Thyroid gland (tissue), 4 donors: ENCODE measurements around the gene RCAN2.

ENCODE experiments used
- POLR2A ChIP-seq, 2 donors: fragments of 450-650 bp; IDR thresholded peaks; one replicate each; pipeline ENCODE4 v1.6.1; 2017; ENCODE audit warnings: antibody characterized with exemption in 2 of 2, mild to moderate bottlenecking in 2 of 2, moderate library complexity in 1 of 2
- TF ChIP-seq, protein P1 (sequence below), 6 experiments: fragments of 200-600 bp in 3 of 6; fragments of 450-650 bp in 3 of 6; sonication (generic) in 3 of 6; IDR thresholded peaks; one replicate each; pipeline ENCODE4 v1.5.1; 2016 to 2019; ENCODE audit warnings: antibody characterized with exemption in 6 of 6, mild to moderate bottlenecking in 2 of 6, inconsistent platforms in 1 of 6, moderate library complexity in 1 of 6

DNA sequence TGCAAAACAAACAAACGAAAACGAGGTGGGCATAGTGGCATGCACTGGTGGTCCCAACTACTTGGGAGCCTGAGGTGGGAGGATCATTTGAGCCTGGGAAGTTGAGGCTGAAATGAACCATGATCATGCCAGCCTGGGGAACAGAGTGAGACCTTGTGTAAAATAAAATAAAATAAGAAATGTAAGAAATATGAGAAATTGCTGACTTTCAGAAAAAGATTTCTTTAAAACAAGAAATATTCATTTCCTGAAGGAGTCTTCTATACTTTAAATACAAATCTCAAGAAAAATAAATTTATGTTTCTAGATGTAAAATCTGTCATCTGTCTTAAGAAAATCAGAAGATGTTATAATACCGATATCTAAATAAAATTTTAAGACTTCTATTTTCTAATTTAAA lies 223.7 kb downstream of the RCAN2 start:
- TF ChIP-seq, protein P1, sequence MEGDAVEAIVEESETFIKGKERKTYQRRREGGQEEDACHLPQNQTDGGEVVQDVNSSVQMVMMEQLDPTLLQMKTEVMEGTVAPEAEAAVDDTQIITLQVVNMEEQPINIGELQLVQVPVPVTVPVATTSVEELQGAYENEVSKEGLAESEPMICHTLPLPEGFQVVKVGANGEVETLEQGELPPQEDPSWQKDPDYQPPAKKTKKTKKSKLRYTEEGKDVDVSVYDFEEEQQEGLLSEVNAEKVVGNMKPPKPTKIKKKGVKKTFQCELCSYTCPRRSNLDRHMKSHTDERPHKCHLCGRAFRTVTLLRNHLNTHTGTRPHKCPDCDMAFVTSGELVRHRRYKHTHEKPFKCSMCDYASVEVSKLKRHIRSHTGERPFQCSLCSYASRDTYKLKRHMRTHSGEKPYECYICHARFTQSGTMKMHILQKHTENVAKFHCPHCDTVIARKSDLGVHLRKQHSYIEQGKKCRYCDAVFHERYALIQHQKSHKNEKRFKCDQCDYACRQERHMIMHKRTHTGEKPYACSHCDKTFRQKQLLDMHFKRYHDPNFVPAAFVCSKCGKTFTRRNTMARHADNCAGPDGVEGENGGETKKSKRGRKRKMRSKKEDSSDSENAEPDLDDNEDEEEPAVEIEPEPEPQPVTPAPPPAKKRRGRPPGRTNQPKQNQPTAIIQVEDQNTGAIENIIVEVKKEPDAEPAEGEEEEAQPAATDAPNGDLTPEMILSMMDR (IDR thresholded peaks at IDR 0.05): no peak
- TF ChIP-seq POLR2A (IDR thresholded peaks at IDR 0.05): no peak
